Psoas muscle (tissue), 8 donors: ENCODE measurements around the gene TTC9. TPM values are rescaled to one million over a fixed set of nuclear protein-coding genes. Genes with fewer than 3 reads are reported as not detected.

Source experiments
- ATAC-seq, 4 donors: fragments of 200-7000 bp; cut with Tn5 transposase; one replicate each; pipeline ENCODE4 v1.9.1; 2020; ENCODE audit warnings: moderate library complexity in 3 of 4, mild to moderate bottlenecking in 2 of 4
- DNase-seq, 2 donors: peaks; one replicate each; pipeline ENCODE4 v3.0.0-alpha.2; 2020
- H3K27ac ChIP-seq: fragments of 200-600 bp; one replicate; pipeline ENCODE4 v1.8.0; 2022
- H3K27me3 ChIP-seq, 3 donors: fragments of 200-600 bp in 1 of 3; one replicate each; pipeline versions ENCODE4 v1.6.1 to v1.8.0; 2013 to 2022; ENCODE audit warnings: low read length in 2 of 3, mild to moderate bottlenecking in 2 of 3, moderate library complexity in 1 of 3; ENCODE audit not compliant: insufficient read depth in 3 of 3
- H3K36me3 ChIP-seq, 2 donors: fragments of 200-600 bp in 1 of 2; one replicate each; pipeline versions ENCODE4 v1.6.1 to v1.8.0; 2013 to 2022; ENCODE audit warnings: low read depth in 1 of 2, mild to moderate bottlenecking in 1 of 2, moderate library complexity in 1 of 2; ENCODE audit not compliant: insufficient read depth in 1 of 2
- H3K4me1 ChIP-seq: fragments of 200-600 bp; one replicate; pipeline ENCODE4 v1.8.0; 2022
- H3K4me3 ChIP-seq: fragments of 200-600 bp; one replicate; pipeline ENCODE4 v1.8.0; 2022; ENCODE audit warnings: mild to moderate bottlenecking
- H3K9me3 ChIP-seq: fragments of 200-600 bp; one replicate; pipeline ENCODE4 v1.8.0; 2022
- WGBS, 3 donors: extraction: QIAGEN DNeasy Blood & Tissue Kit; methylation state at CpG; one replicate each; pipeline versions ENCODE4 v1.1.6 to v1.1.7; 2013; 5-methylcytosine and 5-hydroxymethylcytosine counted together
- intact Hi-C, 2 donors: fragments of 100-400 bp; cut with DNase I; formaldehyde crosslinking; loops; one replicate each; pipeline versions ENCODE4 v1.11.0 to v1.14.2; 2022
- polyA plus RNA-seq, 3 donors: library from polyadenylated mRNA; stranded (reverse); fragments of 200-250 nt; gene quantifications; one replicate each; pipeline ENCODE4 v1.2.3, GENCODE V29; 2013
- total RNA-seq, 4 donors: library from RNA; stranded (reverse); fragmentation: NEBNext Ultra II Directional in 2 of 4; extraction: Animal tissue kit (Norgen Biotek cat#: 25700) in 2 of 4; gene quantifications; one replicate each; pipeline versions ENCODE4 v1.2.1 to v1.2.4, GENCODE V29; 2021 to 2023
- TF ChIP-seq, protein P1 (sequence below): fragments of 200-600 bp; IDR thresholded peaks from one replicate; pipeline ENCODE4 v1.8.0; 2022; ENCODE audit warnings: antibody characterized with exemption
- donor health status: healthy with polysubstance abuse.
- donor health status: DM: no; HTN: no; CAD: no; lungs with moderate emphysema.
- donor health status: Bipolar disorder and iron deficiency.
- donor health status: healthy.
- donor health status: DM: yes; HTN: yes; CAD: no.
- donor health status: DM: no; HTN: no; CAD: no.
- donor health status: DM: no; HTN: no; CAD: no.
- donor health status: DM: yes; HTN: yes; CAD: no.

The TTC9 gene
- total and polyA plus RNA-seq, 7 donors = 2.5 to 15.1 (median 5.4) TPM

DNA sequence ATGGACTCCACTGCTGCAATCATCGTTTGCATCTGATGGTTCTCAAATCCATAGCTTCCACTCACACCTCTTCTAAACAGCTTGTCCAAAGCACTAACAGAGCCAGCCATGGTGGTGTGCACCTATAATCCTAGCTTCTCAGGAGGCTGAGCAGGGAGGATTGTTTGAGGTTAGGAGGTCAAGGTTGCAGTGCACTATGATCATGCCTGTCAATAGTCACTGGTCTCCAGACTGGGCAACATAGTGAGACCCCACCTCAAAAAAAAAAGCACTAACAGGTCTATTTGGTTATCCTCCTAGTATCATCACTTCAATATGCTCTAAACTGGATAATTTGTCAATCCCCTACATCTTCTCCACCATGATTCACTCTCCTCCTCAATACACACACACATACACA is 63.2 kb downstream of the TTC9 start:
- Histone ChIP-seq H3K4me1 (no peaks in the 10 kb centered on the region), H3K9me3 (no peaks in the 10 kb centered on the region), H3K36me3 (no peaks in the 10 kb centered on the region), H3K4me3 (no peak overlapping the region), H3K27ac (no peak overlapping the region), H3K27me3 (peaks cover 0 to 7% (median 0%) of the 10 kb centered on the region in 3 donors)
- 82 to 88% (median 82%) methylated on average over 1 of the region's 1 CpG for WGBS, 3 donors
- TF ChIP-seq, protein P1, sequence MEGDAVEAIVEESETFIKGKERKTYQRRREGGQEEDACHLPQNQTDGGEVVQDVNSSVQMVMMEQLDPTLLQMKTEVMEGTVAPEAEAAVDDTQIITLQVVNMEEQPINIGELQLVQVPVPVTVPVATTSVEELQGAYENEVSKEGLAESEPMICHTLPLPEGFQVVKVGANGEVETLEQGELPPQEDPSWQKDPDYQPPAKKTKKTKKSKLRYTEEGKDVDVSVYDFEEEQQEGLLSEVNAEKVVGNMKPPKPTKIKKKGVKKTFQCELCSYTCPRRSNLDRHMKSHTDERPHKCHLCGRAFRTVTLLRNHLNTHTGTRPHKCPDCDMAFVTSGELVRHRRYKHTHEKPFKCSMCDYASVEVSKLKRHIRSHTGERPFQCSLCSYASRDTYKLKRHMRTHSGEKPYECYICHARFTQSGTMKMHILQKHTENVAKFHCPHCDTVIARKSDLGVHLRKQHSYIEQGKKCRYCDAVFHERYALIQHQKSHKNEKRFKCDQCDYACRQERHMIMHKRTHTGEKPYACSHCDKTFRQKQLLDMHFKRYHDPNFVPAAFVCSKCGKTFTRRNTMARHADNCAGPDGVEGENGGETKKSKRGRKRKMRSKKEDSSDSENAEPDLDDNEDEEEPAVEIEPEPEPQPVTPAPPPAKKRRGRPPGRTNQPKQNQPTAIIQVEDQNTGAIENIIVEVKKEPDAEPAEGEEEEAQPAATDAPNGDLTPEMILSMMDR = no peak
- intact Hi-C loops = no loop called here
- DNase-seq = no peak
- no peak for ATAC-seq

DNA sequence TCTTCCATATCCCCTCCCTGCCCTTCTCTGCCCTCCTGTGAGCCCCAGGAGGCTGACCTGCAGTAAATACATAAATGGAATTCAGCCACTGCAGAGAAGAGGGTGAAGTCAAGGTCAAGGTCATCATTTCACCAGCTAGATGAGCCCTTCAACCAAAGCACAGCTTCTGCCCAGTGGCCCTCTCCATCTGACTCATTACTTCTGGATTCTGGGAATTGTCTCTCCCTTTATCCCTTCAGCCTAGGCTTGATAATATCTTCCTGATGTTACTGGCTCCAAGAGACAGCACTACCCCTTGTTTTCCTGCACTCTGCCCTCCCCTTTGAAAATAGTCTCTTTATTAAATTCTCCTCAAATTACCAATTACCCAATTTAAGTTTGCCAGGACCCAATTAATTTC is 64.5 kb downstream of the TTC9 start:
- intact Hi-C loops = no loop called here
- ATAC-seq (no peak), DNase-seq (no peak)
- H3K9me3 ChIP-seq = no peaks in the 10 kb centered on the region
- peaks cover 0 to 7% (median 0%) of the 10 kb centered on the region in 3 donors for H3K27me3 ChIP-seq
- TF ChIP-seq, protein P1 = no peak
- H3K36me3 ChIP-seq = no peaks in the 10 kb centered on the region
- H3K4me3 ChIP-seq = no peak overlapping the region
- H3K4me1 ChIP-seq = no peaks in the 10 kb centered on the region
- H3K27ac ChIP-seq = no peak overlapping the region

DNA sequence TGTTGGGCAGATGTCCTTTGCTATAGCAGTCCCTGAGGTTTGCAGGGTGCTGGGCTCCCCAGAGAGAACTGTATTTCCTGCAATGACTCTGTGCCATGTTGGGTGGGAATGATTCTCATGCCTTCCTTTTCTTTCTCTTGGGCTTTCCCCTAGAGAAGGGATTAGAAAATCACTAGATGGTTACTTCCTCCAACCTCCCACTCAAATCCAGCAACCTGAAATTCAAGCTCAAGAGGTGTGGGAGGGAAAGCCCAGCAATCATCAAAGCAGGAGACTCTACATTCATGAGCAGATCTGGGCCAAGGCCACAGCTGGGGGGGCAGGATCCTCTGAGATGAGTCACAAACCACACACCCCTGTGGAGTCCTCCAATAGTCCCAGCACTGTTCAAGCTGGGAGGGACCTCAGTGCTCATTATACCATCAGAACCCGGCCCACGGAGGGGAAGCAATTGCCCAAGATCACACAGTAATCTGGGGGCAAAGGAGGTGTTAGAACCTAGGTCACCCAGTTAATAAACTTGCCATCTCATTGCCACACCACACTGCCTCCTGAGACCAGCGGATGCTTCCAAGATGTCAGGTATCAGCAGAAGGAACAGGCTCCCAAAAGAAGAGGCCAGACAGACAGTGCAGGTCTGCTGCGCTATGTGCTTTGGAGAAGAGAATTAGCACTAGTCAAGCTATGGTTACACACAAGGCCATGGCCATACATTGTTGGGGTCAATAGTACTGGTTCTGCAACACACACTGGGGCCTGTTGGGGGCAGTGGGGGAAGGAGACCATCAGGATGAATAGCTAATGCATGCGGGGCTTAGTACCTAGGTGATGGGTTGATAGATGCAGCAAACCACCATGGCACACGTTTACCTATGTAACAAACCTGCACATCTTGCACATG is 65.7 kb downstream of the TTC9 start:
- no peak for ATAC-seq
- Histone ChIP-seq H3K4me1 (no peaks in the 10 kb centered on the region), H3K9me3 (no peaks in the 10 kb centered on the region), H3K36me3 (no peaks in the 10 kb centered on the region), H3K27me3 (peaks cover 0 to 7% (median 2%) of the 10 kb centered on the region in 3 donors), H3K4me3 (no peak overlapping the region), H3K27ac (no peak overlapping the region)
- intact Hi-C loops = no loop called here
- TF ChIP-seq, protein P1 = no peak
- 80 to 85% (median 83%) methylated on average over 6 of the region's 6 CpGs for WGBS, 3 donors
- no peak for DNase-seq

DNA sequence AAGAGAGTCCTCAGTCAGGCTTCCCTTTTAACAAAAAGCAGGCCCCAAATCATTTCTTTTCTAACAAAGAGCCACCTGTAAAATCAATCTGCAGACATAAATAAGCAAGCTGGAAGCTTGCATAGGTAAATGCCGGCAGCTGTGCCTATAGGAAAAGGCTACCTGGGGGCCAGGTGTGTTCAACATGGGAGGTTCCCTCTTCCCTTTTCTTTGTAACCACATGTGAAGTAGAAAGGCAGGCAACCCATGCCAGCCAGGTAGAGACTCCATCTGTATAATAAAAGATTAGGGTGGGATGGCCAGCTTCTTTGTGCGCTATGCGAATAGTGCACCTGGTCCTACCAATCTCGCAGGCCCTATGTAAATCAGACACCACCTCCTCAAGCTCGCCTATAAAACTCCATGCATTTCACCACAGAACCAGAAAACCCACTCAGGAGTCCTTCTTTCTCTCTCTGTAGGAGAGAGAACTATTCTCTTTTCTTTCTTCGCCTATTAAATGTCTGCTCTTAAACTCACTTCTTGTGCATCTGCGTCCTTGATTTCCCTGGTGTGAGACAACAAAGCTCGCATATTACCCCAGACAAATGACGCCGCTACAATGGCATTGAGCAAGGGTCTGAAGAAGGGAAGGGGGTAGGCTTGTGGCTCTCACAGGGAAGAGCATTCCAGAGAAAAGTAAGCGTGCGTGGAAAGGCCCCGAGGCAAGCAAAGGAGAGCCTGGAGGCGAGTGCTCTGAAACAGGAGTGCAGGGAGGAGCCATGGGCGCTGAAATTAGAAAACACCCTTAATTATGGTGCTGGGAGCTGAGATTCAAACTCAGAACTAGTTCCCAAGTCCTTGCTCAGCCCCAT is 67.2 kb downstream of the TTC9 start:
- TF ChIP-seq, protein P1 = no peak
- intact Hi-C loops = no loop called here
- no peaks in the 10 kb centered on the region for H3K36me3 ChIP-seq
- 70 to 76% (median 74%) methylated on average over 15 of the region's 15 CpGs for WGBS, 3 donors
- ATAC-seq (no peak), DNase-seq (no peak)
- H3K4me1 ChIP-seq = no peaks in the 10 kb centered on the region
- no peak overlapping the region for H3K4me3 ChIP-seq
- H3K27me3 ChIP-seq = peaks cover 0 to 3% (median 2%) of the 10 kb centered on the region in 3 donors
- no peaks in the 10 kb centered on the region for H3K9me3 ChIP-seq
- no peak overlapping the region for H3K27ac ChIP-seq
